Breast epithelium (tissue), 3 donors: ENCODE results near the gene SP9.

Source experiments
- POLR2A ChIP-seq: fragments of 450-650 bp; IDR thresholded peaks from one replicate; pipeline ENCODE4 v1.6.1; 2016; ENCODE audit warnings: antibody characterized with exemption, mild to moderate bottlenecking, moderate library complexity
- TF ChIP-seq, protein P1 (sequence below), 3 donors: fragments of 450-650 bp; IDR thresholded peaks; one replicate each; pipeline ENCODE4 v1.5.1; 2016 to 2017; ENCODE audit warnings: antibody characterized with exemption in 3 of 3, mild to moderate bottlenecking in 3 of 3, moderate library complexity in 3 of 3

DNA sequence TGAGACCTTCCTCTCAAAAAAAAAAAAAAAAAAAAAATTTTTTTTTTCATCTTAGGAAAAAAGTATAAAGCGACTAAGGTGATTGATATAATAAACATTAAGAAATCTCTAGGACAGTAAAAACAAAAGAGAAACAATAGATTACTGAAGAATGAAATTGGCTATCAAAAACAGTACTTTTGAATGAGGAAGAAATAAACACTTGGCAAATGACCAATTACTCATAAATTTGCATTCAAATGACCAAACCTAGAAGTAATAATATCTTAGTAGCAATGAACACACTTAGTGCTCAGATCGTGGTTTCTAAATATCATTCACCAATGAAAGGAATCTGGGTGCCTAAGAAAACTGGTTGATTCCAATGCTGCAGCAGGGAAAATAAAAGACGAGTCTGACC is 50.4 kb downstream of the SP9 start:
- TF ChIP-seq, protein P1, sequence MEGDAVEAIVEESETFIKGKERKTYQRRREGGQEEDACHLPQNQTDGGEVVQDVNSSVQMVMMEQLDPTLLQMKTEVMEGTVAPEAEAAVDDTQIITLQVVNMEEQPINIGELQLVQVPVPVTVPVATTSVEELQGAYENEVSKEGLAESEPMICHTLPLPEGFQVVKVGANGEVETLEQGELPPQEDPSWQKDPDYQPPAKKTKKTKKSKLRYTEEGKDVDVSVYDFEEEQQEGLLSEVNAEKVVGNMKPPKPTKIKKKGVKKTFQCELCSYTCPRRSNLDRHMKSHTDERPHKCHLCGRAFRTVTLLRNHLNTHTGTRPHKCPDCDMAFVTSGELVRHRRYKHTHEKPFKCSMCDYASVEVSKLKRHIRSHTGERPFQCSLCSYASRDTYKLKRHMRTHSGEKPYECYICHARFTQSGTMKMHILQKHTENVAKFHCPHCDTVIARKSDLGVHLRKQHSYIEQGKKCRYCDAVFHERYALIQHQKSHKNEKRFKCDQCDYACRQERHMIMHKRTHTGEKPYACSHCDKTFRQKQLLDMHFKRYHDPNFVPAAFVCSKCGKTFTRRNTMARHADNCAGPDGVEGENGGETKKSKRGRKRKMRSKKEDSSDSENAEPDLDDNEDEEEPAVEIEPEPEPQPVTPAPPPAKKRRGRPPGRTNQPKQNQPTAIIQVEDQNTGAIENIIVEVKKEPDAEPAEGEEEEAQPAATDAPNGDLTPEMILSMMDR (IDR thresholded peaks at IDR 0.05): no peak
- TF ChIP-seq POLR2A: no peak
